HCT116 (cell line): ENCODE data around the gene MAN2A2. TPM values are rescaled to one million over a fixed set of nuclear protein-coding genes. Genes with fewer than 3 reads are reported as not detected.

Experiments
- ATAC-seq: fragments of 200-7000 bp; cut with Tn5 transposase; 2 replicates; pipeline ENCODE4 v1.9.1; 2020; ENCODE audit warnings: mild to moderate bottlenecking, moderate library complexity
- BruUV-seq: library from RNA; stranded (reverse); fragments of 400-500 nt; replicated peaks from 2 replicates; lab custom pipeline; 2021; lab: Mats Ljungman, UMichigan
- CTCF ChIA-PET: fragments of 300-600 bp; sonication (Branson Sonifier 250); formaldehyde crosslinking; loops from one replicate; lab custom pipeline; 2021; ENCODE audit warnings: antibody characterized with exemption; lab: Charles Lee
- POLR2A ChIA-PET: fragments of 300-600, 350-600 bp; sonication (Branson Sonifier 250); formaldehyde crosslinking; loops from one replicate; lab custom pipeline; 2021; ENCODE audit warnings: antibody characterized with exemption; lab: Charles Lee
- RAD21 ChIA-PET, 2 experiments: fragments of 300-600 bp; sonication (Branson Sonifier 250); formaldehyde crosslinking; loops; one replicate each; lab custom pipeline; 2023; ENCODE audit warnings: low total read pairs in 2 of 2; ENCODE audit not compliant: uncharacterized antibody in 2 of 2, unreplicated experiment in 2 of 2, low non-redundant PET in 1 of 2; lab: Charles Lee
- DNase-seq: peaks from one replicate; pipeline ENCODE4 v3.0.0-alpha.2; 2010; ENCODE audit warnings: low read depth, low spot score
- H2AFZ ChIP-seq: fragments of 200-600 bp; shearing (Covaris generic), sonication (generic); 2 replicates; pipeline ENCODE4 v1.6.1; 2017; ENCODE audit warnings: low read depth, mixed run types, mixed read lengths, antibody characterized with exemption, low read length; ENCODE audit not compliant: poor library complexity, severe bottlenecking
- H3K27ac ChIP-seq: 2 replicates; pipeline ENCODE4 v1.5.1; 2012; ENCODE audit warnings: low read depth, low read length
- H3K27me3 ChIP-seq: fragments of 200-600 bp; sonication (generic); 2 replicates; pipeline ENCODE4 v1.6.1; 2016; ENCODE audit warnings: mixed run types, low read length, mixed read lengths; ENCODE audit not compliant: insufficient read depth
- H3K36me3 ChIP-seq, 2 experiments: fragments of 200-500 bp in 1 of 2; fragments of 200-600 bp in 1 of 2; sonication (Bioruptor generic) in 1 of 2; sonication (generic) in 1 of 2; 2 replicates each; pipeline versions ENCODE4 v1.5.1 to v1.6.1; 2014 to 2016; ENCODE audit warnings: low read length in 2 of 2, inconsistent platforms in 1 of 2, mixed read lengths in 1 of 2, mixed run types in 1 of 2; ENCODE audit not compliant: insufficient read depth in 2 of 2, control insufficient read depth in 1 of 2
- H3K4me1 ChIP-seq, 2 experiments: fragments of 200-600 bp in 1 of 2; sonication (generic) in 1 of 2; 2 replicates each; pipeline versions ENCODE4 v1.5.1 to v1.6.1; 2012 to 2017; ENCODE audit warnings: low read length in 2 of 2, inconsistent platforms in 1 of 2, mild to moderate bottlenecking in 1 of 2, mixed read lengths in 1 of 2, mixed run types in 1 of 2, moderate library complexity in 1 of 2; ENCODE audit not compliant: insufficient read depth in 2 of 2, control insufficient read depth in 1 of 2
- H3K4me2 ChIP-seq: fragments of 200-600 bp; sonication (generic); 2 replicates; pipeline ENCODE4 v1.6.1; 2017; ENCODE audit warnings: mixed run types, low read length, mixed read lengths
- H3K4me3 ChIP-seq, 2 experiments: fragments of 200-600 bp in 1 of 2; sonication (generic) in 1 of 2; replicated peaks in 1 of 2; 2 replicates each; pipeline ENCODE4 v1.5.1; 2011 to 2016; ENCODE audit warnings: low read length in 2 of 2, control low read depth in 1 of 2, low read depth in 1 of 2, mild to moderate bottlenecking in 1 of 2, mixed read lengths in 1 of 2, mixed run types in 1 of 2
- H3K79me2 ChIP-seq: fragments of 200-600 bp; sonication (generic); 2 replicates; pipeline ENCODE4 v1.6.1; 2017; ENCODE audit warnings: mild to moderate bottlenecking, mixed run types, low read length, moderate library complexity, mixed read lengths; ENCODE audit not compliant: insufficient read depth
- H3K9ac ChIP-seq: fragments of 200-600 bp; sonication (generic); 2 replicates; pipeline ENCODE4 v1.6.1; 2016; ENCODE audit warnings: low read length, mixed read lengths
- H3K9me2 ChIP-seq: fragments of 200-600 bp; sonication (generic), shearing (Covaris generic); 2 replicates; pipeline ENCODE4 v1.6.1; 2017; ENCODE audit warnings: mixed run types, mild to moderate bottlenecking, moderate library complexity; ENCODE audit not compliant: insufficient read depth
- H3K9me3 ChIP-seq, 2 experiments: fragments of 200-500 bp in 1 of 2; fragments of 200-600 bp in 1 of 2; sonication (Bioruptor generic) in 1 of 2; sonication (generic) in 1 of 2; 2 replicates each; pipeline ENCODE4 v1.6.1; 2014 to 2017; ENCODE audit warnings: low read length in 2 of 2, mixed read lengths in 2 of 2, inconsistent platforms in 1 of 2, low read depth in 1 of 2, mild to moderate bottlenecking in 1 of 2, mixed run types in 1 of 2, moderate library complexity in 1 of 2; ENCODE audit not compliant: control insufficient read depth in 1 of 2, insufficient read depth in 1 of 2
- H4K20me1 ChIP-seq: fragments of 200-600 bp; sonication (generic), shearing (Covaris generic); 2 replicates; pipeline ENCODE4 v1.6.1; 2017; ENCODE audit warnings: mixed run types, mild to moderate bottlenecking, moderate library complexity; ENCODE audit not compliant: insufficient read depth
- CBX3 ChIP-seq: IDR thresholded peaks from 2 replicates; pipeline ENCODE4 v1.6.1; 2012; ENCODE audit warnings: low read depth
- CEBPB ChIP-seq: IDR thresholded peaks from 2 replicates; pipeline ENCODE4 v1.6.1; 2012; ENCODE audit warnings: low read depth
- CTCF ChIP-seq, 3 experiments: fragments of 200-600 bp in 1 of 3; sonication (generic) in 1 of 3; IDR thresholded peaks in 2 of 3; conservative IDR thresholded peaks in 1 of 3; 2 replicates each; pipeline ENCODE4 v1.5.1; 2012 to 2017; ENCODE audit warnings: low read depth in 2 of 3, low read length in 2 of 3, antibody characterized with exemption in 1 of 3, borderline replicate concordance in 1 of 3, control low read depth in 1 of 3, mild to moderate bottlenecking in 1 of 3, mixed read lengths in 1 of 3, mixed run types in 1 of 3, moderate library complexity in 1 of 3; ENCODE audit not compliant: insufficient read depth in 1 of 3
- EGR1 ChIP-seq: IDR thresholded peaks from 2 replicates; pipeline ENCODE4 v1.6.1; 2012; ENCODE audit warnings: low read depth
- EZH2 ChIP-seq: fragments of 200-600 bp; sonication (generic); IDR thresholded peaks from 2 replicates; pipeline ENCODE4 v1.6.1; 2017; ENCODE audit warnings: antibody characterized with exemption, mixed run types
- EZH2phosphoT487 ChIP-seq: fragments of 200-600 bp; IDR thresholded peaks from 2 replicates; pipeline ENCODE4 v1.6.1; 2018; ENCODE audit warnings: antibody characterized with exemption, borderline replicate concordance
- FOSL1 ChIP-seq: IDR thresholded peaks from 2 replicates; pipeline ENCODE4 v1.6.1; 2012; ENCODE audit warnings: low read depth
- JUND ChIP-seq: IDR thresholded peaks from 2 replicates; pipeline ENCODE4 v1.6.1; 2012
- MAX ChIP-seq: IDR thresholded peaks from 2 replicates; pipeline ENCODE4 v1.6.1; 2012
- POLR2A ChIP-seq: IDR thresholded peaks from 2 replicates; pipeline ENCODE4 v1.7.0; 2011; ENCODE audit warnings: borderline replicate concordance; ENCODE audit not compliant: insufficient read depth, insufficient read length; ENCODE audit errors: extremely low read depth
- REST ChIP-seq: IDR thresholded peaks from 2 replicates; pipeline ENCODE4 v1.6.1; 2012; ENCODE audit warnings: low read depth
- SIN3A ChIP-seq: IDR thresholded peaks from 2 replicates; pipeline ENCODE4 v1.6.1; 2012; ENCODE audit warnings: low read depth
- TCF7L2 ChIP-seq: IDR thresholded peaks from 2 replicates; pipeline ENCODE4 v1.7.0; 2011; ENCODE audit warnings: borderline replicate concordance, inconsistent platforms; ENCODE audit not compliant: insufficient read depth, insufficient read length; ENCODE audit errors: extremely low read depth
- YY1 ChIP-seq: IDR thresholded peaks from 2 replicates; pipeline ENCODE4 v1.6.1; 2011; ENCODE audit warnings: low read length, low read depth, moderate library complexity, mild to moderate bottlenecking; ENCODE audit not compliant: insufficient replicate concordance; ENCODE audit errors: extremely low read depth
- ZFX ChIP-seq: fragments of 450-650 bp; IDR thresholded peaks from 2 replicates; pipeline ENCODE4 v1.6.1; 2017
- ZNF274 ChIP-seq: fragments of 200-500 bp; sonication (Bioruptor generic); IDR thresholded peaks from 2 replicates; pipeline ENCODE4 v1.6.1; 2014; ENCODE audit warnings: mild to moderate bottlenecking, low read depth, low read length, inconsistent platforms
- intact Hi-C: fragments of 100-400 bp; cut with micrococcal nuclease; formaldehyde crosslinking; loops from 2 replicates; pipeline ENCODE4 v1.10.0; 2022
- total RNA-seq: library from RNA; stranded (reverse); gene quantifications from one replicate; pipeline ENCODE4 v1.2.1, GENCODE V29; 2021; ENCODE audit not compliant: unreplicated experiment
- TF ChIP-seq, protein P1 (sequence below): IDR thresholded peaks from 2 replicates; pipeline ENCODE4 v1.6.1; 2012

The MAN2A2 gene
- total RNA-seq, 1 experiment from 2014 or later = 44.9 TPM

DNA sequence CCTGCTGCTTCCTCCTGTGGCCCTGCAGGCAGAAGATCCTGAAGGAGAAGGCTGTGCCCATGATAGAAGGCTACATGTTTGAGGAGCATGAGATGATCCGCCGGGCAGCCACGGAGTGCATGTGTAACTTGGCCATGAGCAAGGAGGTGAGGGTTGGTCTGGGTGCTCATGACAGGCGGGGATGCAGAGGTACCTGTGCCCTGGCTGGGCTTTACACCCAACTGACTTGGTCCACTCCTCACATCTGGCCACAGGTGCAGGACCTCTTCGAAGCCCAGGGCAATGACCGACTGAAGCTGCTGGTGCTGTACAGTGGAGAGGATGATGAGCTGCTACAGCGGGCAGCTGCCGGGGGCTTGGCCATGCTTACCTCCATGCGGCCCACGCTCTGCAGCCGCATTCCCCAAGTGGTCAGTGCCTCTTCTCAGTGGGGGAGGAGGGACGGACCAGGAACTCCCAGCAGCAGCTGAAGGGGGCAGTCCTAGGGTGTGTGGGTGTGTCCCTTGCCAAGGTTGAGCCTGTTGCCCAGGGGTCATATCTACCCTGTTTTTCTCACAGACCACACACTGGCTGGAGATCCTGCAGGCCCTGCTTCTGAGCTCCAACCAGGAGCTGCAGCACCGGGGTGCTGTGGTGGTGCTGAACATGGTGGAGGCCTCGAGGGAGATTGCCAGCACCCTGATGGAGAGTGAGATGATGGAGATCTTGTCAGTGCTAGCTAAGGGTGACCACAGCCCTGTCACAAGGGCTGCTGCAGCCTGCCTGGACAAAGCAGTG is 50.0 kb downstream of the MAN2A2 start:
- DNase-seq = no peak
- no peak overlapping the region for H2AFZ ChIP-seq
- intact Hi-C loops = no loop called here
- H3K27me3 ChIP-seq = no peaks in the 10 kb centered on the region
- CTCF ChIA-PET = interaction anchor here (4.0 kb wide), 1 partner anchor 20 kb away, joined by 35 read pairs; the partner anchor contains the start of genes HDDC3 and UNC45A
- peaks cover 21% of the 10 kb centered on the region for H3K79me2 ChIP-seq
- RAD21 ChIA-PET = interaction anchor here in 1 of 2 experiments (1.6 kb wide), 1 partner anchor 18 kb away, joined by 10 read pairs; the partner anchor contains the start of gene UNC45A
- H3K9me3 ChIP-seq = no peaks in the 10 kb centered on the region
- no peak overlapping the region for H3K27ac ChIP-seq
- peaks cover 11 to 31% of the 10 kb centered on the region in 2 experiments for H3K4me1 ChIP-seq
- no peaks in the 10 kb centered on the region for H3K9me2 ChIP-seq
- no peak overlapping the region for H3K4me2 ChIP-seq
- no TSS peak for BruUV-seq
- H3K36me3 ChIP-seq = peaks cover 12 to 23% of the 10 kb centered on the region in 2 experiments; a peak in 3 of 4 replicates
- POLR2A ChIA-PET = interaction anchor here (2.3 kb wide), 1 partner anchor 18 kb away, joined by 21 read pairs; the partner anchor contains the start of gene UNC45A
- ATAC-seq = no peak
- no peak overlapping the region for H3K4me3 ChIP-seq
- no peaks in the 10 kb centered on the region for H4K20me1 ChIP-seq
- no peak overlapping the region for H3K9ac ChIP-seq
- TF ChIP-seq TCF7L2 (no peak), ZFX (no peak), ZNF274 (no peak), YY1 (no peak), MAX (no peak), CTCF (IDR thresholded peaks at IDR 0.05 in 2 of 3, conservative IDR thresholded peaks at IDR 0.05 in 1 of 3; ENCODE audit: borderline replicate concordance in 1 of 3, insufficient read depth in 1 of 3, low read depth in 2 of 3, low read length in 2 of 3) (no peak), CEBPB (no peak), EZH2 (no peak), CBX3 (no peak), EGR1 (no peak), POLR2A (no peak), FOSL1 (no peak), SIN3A (no peak), JUND (no peak), REST (no peak), EZH2phosphoT487 (no peak)
- TF ChIP-seq, protein P1, sequence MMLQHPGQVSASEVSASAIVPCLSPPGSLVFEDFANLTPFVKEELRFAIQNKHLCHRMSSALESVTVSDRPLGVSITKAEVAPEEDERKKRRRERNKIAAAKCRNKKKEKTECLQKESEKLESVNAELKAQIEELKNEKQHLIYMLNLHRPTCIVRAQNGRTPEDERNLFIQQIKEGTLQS = no peak
